Measurements from ENCODE around the gene KIAA1614.

Gene KIAA1614

DNA sequence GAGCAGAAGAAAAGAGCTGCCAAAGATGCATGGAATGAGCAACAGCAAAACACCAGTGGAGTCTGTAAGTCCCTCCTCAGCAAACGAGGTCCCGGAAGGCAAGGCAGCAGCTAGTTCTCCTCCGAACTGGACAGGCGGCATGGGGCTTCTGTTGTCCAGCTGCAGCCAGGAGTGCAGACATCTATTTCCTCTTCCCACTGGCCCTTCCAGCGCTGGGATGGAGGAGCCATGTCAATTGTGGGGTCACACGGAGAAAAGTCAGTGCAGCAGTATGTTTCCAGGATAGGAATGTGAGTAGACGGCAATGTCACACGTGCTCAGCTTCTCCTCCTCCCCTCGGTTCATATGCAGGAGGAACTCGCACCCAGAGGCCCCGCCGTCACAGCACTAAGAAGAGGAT is 63.5 kb downstream of the KIAA1614 start:
- Histone ChIP-seq H3K27me3 (ENCODE audit: insufficient read depth, poor library complexity, severe bottlenecking) (no peaks in the 10 kb centered on the region), H3K4me3 (replicated peaks; ENCODE audit: insufficient read depth, low read length) (no peak overlapping the region), H3K27ac (replicated peaks) (peak overlapping the region; percentile 70)
- TF ChIP-seq GABPA (IDR thresholded peaks at IDR 0.05; ENCODE audit: low read depth), result no peak
- TF ChIP-seq REST (IDR thresholded peaks at IDR 0.05; ENCODE audit: insufficient replicate concordance, low read depth), result no peak
- TF ChIP-seq SPI1 (IDR thresholded peaks at IDR 0.05; ENCODE audit: borderline replicate concordance, low read depth), result no peak
- TF ChIP-seq POLR2AphosphoS5 (IDR thresholded peaks at IDR 0.05; ENCODE audit: low read depth), result no peak
- no peak for TF ChIP-seq CTCF (IDR thresholded peaks at IDR 0.05; ENCODE audit: insufficient read depth, low read length)
- no peak for DNase-seq (ENCODE audit: low read depth in 1 of 2, low spot score in 1 of 2)

GRCh38 chr1:180976732-180977357 is 64.1 kb downstream of the KIAA1614 start:
- no peak for DNase-seq (ENCODE audit: low read depth in 1 of 2, low spot score in 1 of 2)
- no peak for TF ChIP-seq GABPA (IDR thresholded peaks at IDR 0.05; ENCODE audit: low read depth)
- no peak for TF ChIP-seq REST (IDR thresholded peaks at IDR 0.05; ENCODE audit: insufficient replicate concordance, low read depth)
- TF ChIP-seq CTCF (IDR thresholded peaks at IDR 0.05; ENCODE audit: insufficient read depth, low read length), result no peak
- no peak for TF ChIP-seq SPI1 (IDR thresholded peaks at IDR 0.05; ENCODE audit: borderline replicate concordance, low read depth)
- TF ChIP-seq POLR2AphosphoS5 (IDR thresholded peaks at IDR 0.05; ENCODE audit: low read depth), result no peak
- no peaks in the 10 kb centered on the region for H3K27me3 ChIP-seq (ENCODE audit: insufficient read depth, poor library complexity, severe bottlenecking)
- H3K27ac ChIP-seq (replicated peaks), result peak overlapping the region; percentile 70
- H3K4me3 ChIP-seq (replicated peaks; ENCODE audit: insufficient read depth, low read length), result no peak overlapping the region

GRCh38 chr1:180981596-180982387 is 69.1 kb downstream of the KIAA1614 start:
- DNase-seq (ENCODE audit: low read depth in 1 of 2, low spot score in 1 of 2), result peak in 1 of 2 experiments; percentile 90
- H3K27ac ChIP-seq (replicated peaks), result peak overlapping the region; percentile 75
- H3K4me3 ChIP-seq (replicated peaks; ENCODE audit: insufficient read depth, low read length), result no peak overlapping the region
- TF ChIP-seq GABPA (IDR thresholded peaks at IDR 0.05; ENCODE audit: low read depth) (no peak; the same call in 1 of the 2 replicates), REST (IDR thresholded peaks at IDR 0.05; ENCODE audit: insufficient replicate concordance, low read depth) (no peak), SPI1 (IDR thresholded peaks at IDR 0.05; ENCODE audit: borderline replicate concordance, low read depth) (peak; percentile 68; the same call in 1 of the 2 replicates), POLR2AphosphoS5 (IDR thresholded peaks at IDR 0.05; ENCODE audit: low read depth) (peak; percentile 63)
- H3K27me3 ChIP-seq (ENCODE audit: insufficient read depth, poor library complexity, severe bottlenecking), result no peaks in the 10 kb centered on the region

Data from HL-60 (cell line).